Measurements from ENCODE around the gene INHBA.

- TF ChIP-seq, protein P1, sequence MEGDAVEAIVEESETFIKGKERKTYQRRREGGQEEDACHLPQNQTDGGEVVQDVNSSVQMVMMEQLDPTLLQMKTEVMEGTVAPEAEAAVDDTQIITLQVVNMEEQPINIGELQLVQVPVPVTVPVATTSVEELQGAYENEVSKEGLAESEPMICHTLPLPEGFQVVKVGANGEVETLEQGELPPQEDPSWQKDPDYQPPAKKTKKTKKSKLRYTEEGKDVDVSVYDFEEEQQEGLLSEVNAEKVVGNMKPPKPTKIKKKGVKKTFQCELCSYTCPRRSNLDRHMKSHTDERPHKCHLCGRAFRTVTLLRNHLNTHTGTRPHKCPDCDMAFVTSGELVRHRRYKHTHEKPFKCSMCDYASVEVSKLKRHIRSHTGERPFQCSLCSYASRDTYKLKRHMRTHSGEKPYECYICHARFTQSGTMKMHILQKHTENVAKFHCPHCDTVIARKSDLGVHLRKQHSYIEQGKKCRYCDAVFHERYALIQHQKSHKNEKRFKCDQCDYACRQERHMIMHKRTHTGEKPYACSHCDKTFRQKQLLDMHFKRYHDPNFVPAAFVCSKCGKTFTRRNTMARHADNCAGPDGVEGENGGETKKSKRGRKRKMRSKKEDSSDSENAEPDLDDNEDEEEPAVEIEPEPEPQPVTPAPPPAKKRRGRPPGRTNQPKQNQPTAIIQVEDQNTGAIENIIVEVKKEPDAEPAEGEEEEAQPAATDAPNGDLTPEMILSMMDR (IDR thresholded peaks at IDR 0.05): no peak
- no peak for TF ChIP-seq POLR2A (IDR thresholded peaks at IDR 0.05)
These were observed 8.4 kb downstream of the INHBA start for GRCh38 chr7:41694495-41694894.

Measured in breast epithelium (tissue), 3 donors.